ENCODE measurements around the gene VEGFA.

The VEGFA gene

DNA sequence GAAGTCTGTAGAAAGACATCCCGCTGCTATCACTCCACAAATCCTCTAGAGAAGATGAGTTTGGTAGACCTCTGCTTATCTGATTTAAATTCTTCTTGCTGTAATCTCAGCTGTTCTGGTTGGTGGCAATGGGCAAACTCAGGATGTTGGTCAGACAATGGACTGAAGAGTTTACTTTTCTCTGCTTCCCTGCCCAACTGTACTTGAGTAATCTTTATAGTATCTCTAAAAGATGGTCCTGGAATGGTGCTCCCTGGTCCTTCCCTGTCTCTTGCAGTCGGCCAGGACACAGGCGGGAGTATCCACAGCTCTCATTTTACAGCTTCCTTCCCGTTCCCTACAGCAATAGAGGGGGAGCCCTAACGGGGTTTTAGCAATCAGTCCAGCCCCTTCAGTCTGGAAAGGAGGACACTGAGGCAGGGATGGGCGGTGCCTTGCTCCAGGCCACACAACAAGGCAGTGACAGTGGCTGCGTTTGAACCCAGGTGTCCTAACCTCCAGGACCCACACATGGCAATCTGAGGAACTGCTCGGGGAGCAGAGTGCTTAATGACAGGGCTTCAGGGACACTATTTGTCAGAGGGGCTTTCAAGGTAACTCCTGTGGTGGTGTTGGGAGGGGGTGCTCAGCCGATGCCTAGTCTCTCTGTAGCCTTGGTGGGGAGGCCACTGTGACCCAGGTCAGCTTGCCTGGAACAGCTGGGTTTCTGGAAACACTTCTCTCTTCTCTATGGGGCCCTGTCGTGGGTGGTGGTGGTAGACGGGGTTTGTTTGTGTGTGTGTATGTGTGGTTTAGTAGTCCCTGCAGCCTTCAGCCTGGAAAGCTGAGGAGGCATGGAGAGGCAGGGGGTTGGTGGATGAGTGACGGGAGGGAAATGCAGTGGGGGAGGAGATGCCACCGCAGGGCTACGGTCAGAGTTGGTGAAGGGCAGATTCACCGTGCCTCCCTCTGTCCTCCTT is 9.5 kb upstream of the VEGFA start:
- Histone ChIP-seq H2AFZ (ENCODE audit: low read length, unreplicated experiment) (no peak overlapping the region), H3K4me1 (ENCODE audit: control insufficient read depth, insufficient read depth, low read length, unreplicated experiment) (no peaks in the 10 kb centered on the region), H3K27ac (ENCODE audit: low read depth, low read length) (no peak overlapping the region), H3K4me3 (ENCODE audit: low read depth, low read length) (no peak overlapping the region), H3K79me2 (ENCODE audit: control insufficient read depth, insufficient read depth, low read length, unreplicated experiment) (no peaks in the 10 kb centered on the region), H3K36me3 (ENCODE audit: insufficient read depth, low read length) (no peaks in the 10 kb centered on the region), H3K27me3 (ENCODE audit: insufficient read depth, low read length) (no peaks in the 10 kb centered on the region)

DNA sequence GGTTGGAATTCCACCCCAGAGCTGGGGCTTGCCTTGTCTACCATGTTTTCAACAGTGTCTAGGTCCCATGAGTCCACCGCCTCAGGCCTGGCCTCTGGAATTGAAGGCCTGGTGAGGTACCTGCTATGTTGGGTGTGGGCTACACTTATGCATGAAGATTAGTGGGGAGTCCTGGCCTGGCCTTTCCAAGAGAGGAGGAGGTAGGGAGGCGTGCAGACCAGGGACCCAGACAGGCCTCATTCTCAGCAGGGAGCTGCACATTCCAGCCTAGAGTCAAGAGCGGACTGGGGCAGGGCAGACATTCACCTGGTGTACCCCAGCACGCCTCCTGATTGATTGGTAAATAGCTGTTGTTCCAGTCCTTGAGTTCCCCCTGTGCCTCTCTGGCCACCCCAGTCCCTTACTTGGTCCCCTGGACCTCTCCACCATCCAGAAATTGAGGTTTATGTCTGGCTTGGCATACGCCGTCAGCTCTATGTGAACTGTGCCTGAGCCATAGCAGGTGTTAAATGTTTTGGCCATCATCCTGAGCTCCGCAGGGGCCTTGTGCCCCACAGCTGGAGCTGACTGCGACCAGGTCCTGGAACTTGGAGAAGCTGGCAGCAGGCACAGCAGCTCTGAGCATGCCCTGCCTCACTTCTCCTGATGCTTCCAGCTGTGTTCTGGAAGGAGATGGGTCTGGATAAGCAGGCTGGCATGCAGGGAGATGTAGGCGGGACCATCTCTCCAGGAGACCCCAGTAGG is 8.2 kb upstream of the VEGFA start:
- H3K79me2 ChIP-seq (ENCODE audit: control insufficient read depth, insufficient read depth, low read length, unreplicated experiment), result no peaks in the 10 kb centered on the region
- H3K4me3 ChIP-seq (ENCODE audit: low read depth, low read length), result no peak overlapping the region
- H3K27ac ChIP-seq (ENCODE audit: low read depth, low read length), result no peak overlapping the region
- no peaks in the 10 kb centered on the region for H3K27me3 ChIP-seq (ENCODE audit: insufficient read depth, low read length)
- H3K4me1 ChIP-seq (ENCODE audit: control insufficient read depth, insufficient read depth, low read length, unreplicated experiment), result no peaks in the 10 kb centered on the region
- H2AFZ ChIP-seq (ENCODE audit: low read length, unreplicated experiment), result no peak overlapping the region
- H3K36me3 ChIP-seq (ENCODE audit: insufficient read depth, low read length), result no peaks in the 10 kb centered on the region

GRCh38 chr6:43762410-43762768 is 7.6 kb upstream of the VEGFA start:
- Histone ChIP-seq H3K36me3 (ENCODE audit: insufficient read depth, low read length) (no peaks in the 10 kb centered on the region), H3K79me2 (ENCODE audit: control insufficient read depth, insufficient read depth, low read length, unreplicated experiment) (no peaks in the 10 kb centered on the region), H3K4me3 (ENCODE audit: low read depth, low read length) (no peak overlapping the region), H2AFZ (ENCODE audit: low read length, unreplicated experiment) (no peak overlapping the region), H3K4me1 (ENCODE audit: control insufficient read depth, insufficient read depth, low read length, unreplicated experiment) (no peaks in the 10 kb centered on the region), H3K27ac (ENCODE audit: low read depth, low read length) (no peak overlapping the region), H3K27me3 (ENCODE audit: insufficient read depth, low read length) (no peaks in the 10 kb centered on the region)

DNA sequence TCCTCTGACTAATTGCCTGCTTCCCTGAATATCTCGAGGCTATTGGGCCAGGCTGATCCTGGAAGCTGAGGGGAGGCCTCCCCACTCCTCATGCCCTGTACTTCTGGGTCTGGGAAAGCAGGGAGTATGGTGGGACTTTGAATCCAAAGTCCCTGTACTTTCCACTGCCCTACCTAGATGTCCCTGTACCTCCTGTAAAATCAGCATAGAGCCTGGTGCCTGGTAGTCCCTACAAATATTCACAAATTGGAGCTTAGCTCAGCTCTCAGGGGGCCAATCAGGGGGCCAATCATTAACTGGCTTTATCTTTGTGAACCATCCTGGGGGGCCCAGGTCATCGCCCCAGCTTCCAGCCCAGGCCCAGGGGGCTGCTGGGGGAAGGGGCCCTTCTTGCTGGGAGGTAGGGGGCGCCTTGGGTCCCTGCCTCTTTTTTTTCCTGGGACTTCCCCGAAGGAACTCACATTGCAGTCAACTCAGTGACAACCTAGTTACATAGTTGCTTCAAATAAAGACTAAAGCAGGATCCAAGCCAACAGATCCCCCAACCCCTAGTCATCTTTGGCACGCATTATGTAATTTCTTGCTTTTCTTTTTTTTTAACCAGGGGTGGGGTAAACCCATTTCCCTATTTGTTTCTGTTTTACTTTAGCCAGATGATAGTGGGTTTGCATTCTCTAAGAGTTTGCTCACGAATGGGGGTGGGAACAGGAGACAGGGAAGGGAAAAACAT is 6.9 kb upstream of the VEGFA start:
- H3K27ac ChIP-seq (ENCODE audit: low read depth, low read length), result no peak overlapping the region
- H3K79me2 ChIP-seq (ENCODE audit: control insufficient read depth, insufficient read depth, low read length, unreplicated experiment), result no peaks in the 10 kb centered on the region
- no peaks in the 10 kb centered on the region for H3K27me3 ChIP-seq (ENCODE audit: insufficient read depth, low read length)
- peaks cover 3% of the 10 kb centered on the region for H3K4me1 ChIP-seq (ENCODE audit: control insufficient read depth, insufficient read depth, low read length, unreplicated experiment)
- H2AFZ ChIP-seq (ENCODE audit: low read length, unreplicated experiment), result no peak overlapping the region
- no peak overlapping the region for H3K4me3 ChIP-seq (ENCODE audit: low read depth, low read length)
- no peaks in the 10 kb centered on the region for H3K36me3 ChIP-seq (ENCODE audit: insufficient read depth, low read length)

- H3K36me3 ChIP-seq (ENCODE audit: insufficient read depth, low read length), result no peaks in the 10 kb centered on the region
- no peaks in the 10 kb centered on the region for H3K79me2 ChIP-seq (ENCODE audit: control insufficient read depth, insufficient read depth, low read length, unreplicated experiment)
- no peak overlapping the region for H3K27ac ChIP-seq (ENCODE audit: low read depth, low read length)
- no peak overlapping the region for H2AFZ ChIP-seq (ENCODE audit: low read length, unreplicated experiment)
- H3K4me1 ChIP-seq (ENCODE audit: control insufficient read depth, insufficient read depth, low read length, unreplicated experiment), result peaks cover 11% of the 10 kb centered on the region
- no peaks in the 10 kb centered on the region for H3K27me3 ChIP-seq (ENCODE audit: insufficient read depth, low read length)
- no peak overlapping the region for H3K4me3 ChIP-seq (ENCODE audit: low read depth, low read length)
Observed at GRCh38 chr6:43763812-43764522, 6.0 kb upstream of the VEGFA start.

GRCh38 chr6:43764772-43765171 is 5.2 kb upstream of the VEGFA start:
- no peak overlapping the region for H3K4me3 ChIP-seq (ENCODE audit: low read depth, low read length)
- H3K36me3 ChIP-seq (ENCODE audit: insufficient read depth, low read length), result no peaks in the 10 kb centered on the region
- H3K27me3 ChIP-seq (ENCODE audit: insufficient read depth, low read length), result no peaks in the 10 kb centered on the region
- no peak overlapping the region for H2AFZ ChIP-seq (ENCODE audit: low read length, unreplicated experiment)
- no peak overlapping the region for H3K27ac ChIP-seq (ENCODE audit: low read depth, low read length)
- no peaks in the 10 kb centered on the region for H3K79me2 ChIP-seq (ENCODE audit: control insufficient read depth, insufficient read depth, low read length, unreplicated experiment)
- peaks cover 15% of the 10 kb centered on the region for H3K4me1 ChIP-seq (ENCODE audit: control insufficient read depth, insufficient read depth, low read length, unreplicated experiment)

- H3K4me1 ChIP-seq (ENCODE audit: control insufficient read depth, insufficient read depth, low read length, unreplicated experiment), result peaks cover 15% of the 10 kb centered on the region
- no peak overlapping the region for H3K4me3 ChIP-seq (ENCODE audit: low read depth, low read length)
- no peak overlapping the region for H2AFZ ChIP-seq (ENCODE audit: low read length, unreplicated experiment)
- H3K27ac ChIP-seq (ENCODE audit: low read depth, low read length), result no peak overlapping the region
- no peaks in the 10 kb centered on the region for H3K27me3 ChIP-seq (ENCODE audit: insufficient read depth, low read length)
- peaks cover 9% of the 10 kb centered on the region for H3K79me2 ChIP-seq (ENCODE audit: control insufficient read depth, insufficient read depth, low read length, unreplicated experiment)
- no peaks in the 10 kb centered on the region for H3K36me3 ChIP-seq (ENCODE audit: insufficient read depth, low read length)
Observed at GRCh38 chr6:43765776-43766499, 4.1 kb upstream of the VEGFA start.

DNA sequence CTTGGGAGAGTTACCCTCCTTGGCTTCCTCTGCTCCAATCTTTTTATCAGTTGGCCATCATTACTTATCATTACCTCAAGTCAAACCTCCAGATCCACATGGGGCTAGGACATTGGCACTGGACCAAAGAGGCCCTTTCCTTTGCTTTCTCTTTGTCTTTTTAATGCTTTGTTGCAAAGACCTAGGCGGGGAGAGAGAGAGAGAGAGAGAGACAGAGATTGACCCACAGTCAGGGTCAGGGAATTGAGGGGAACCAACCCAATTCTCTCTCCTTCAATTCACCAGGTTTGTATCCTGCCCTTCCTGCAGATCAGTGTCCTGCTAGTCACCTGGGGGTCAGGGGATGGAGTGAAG is 3.5 kb upstream of the VEGFA start:
- H3K27me3 ChIP-seq (ENCODE audit: insufficient read depth, low read length), result no peaks in the 10 kb centered on the region
- no peak overlapping the region for H2AFZ ChIP-seq (ENCODE audit: low read length, unreplicated experiment)
- H3K79me2 ChIP-seq (ENCODE audit: control insufficient read depth, insufficient read depth, low read length, unreplicated experiment), result peaks cover 15% of the 10 kb centered on the region
- peaks cover 15% of the 10 kb centered on the region for H3K4me1 ChIP-seq (ENCODE audit: control insufficient read depth, insufficient read depth, low read length, unreplicated experiment)
- H3K27ac ChIP-seq (ENCODE audit: low read depth, low read length), result no peak overlapping the region
- no peak overlapping the region for H3K4me3 ChIP-seq (ENCODE audit: low read depth, low read length)
- H3K36me3 ChIP-seq (ENCODE audit: insufficient read depth, low read length), result no peaks in the 10 kb centered on the region

GRCh38 chr6:43766964-43767461 is 3.0 kb upstream of the VEGFA start:
- H3K79me2 ChIP-seq (ENCODE audit: control insufficient read depth, insufficient read depth, low read length, unreplicated experiment), result peaks cover 20% of the 10 kb centered on the region
- H3K4me1 ChIP-seq (ENCODE audit: control insufficient read depth, insufficient read depth, low read length, unreplicated experiment), result peaks cover 15% of the 10 kb centered on the region
- no peak overlapping the region for H3K27ac ChIP-seq (ENCODE audit: low read depth, low read length)
- no peaks in the 10 kb centered on the region for H3K27me3 ChIP-seq (ENCODE audit: insufficient read depth, low read length)
- peaks cover under 1% of the 10 kb centered on the region; the same call in 1 of the 2 replicates for H3K36me3 ChIP-seq (ENCODE audit: insufficient read depth, low read length)
- no peak overlapping the region for H3K4me3 ChIP-seq (ENCODE audit: low read depth, low read length)
- no peak overlapping the region for H2AFZ ChIP-seq (ENCODE audit: low read length, unreplicated experiment)

Measured in ACC112 (cell line).